ENCODE measurements around the gene SS18L1. TPM values are rescaled to one million over a fixed set of nuclear protein-coding genes. Genes with fewer than 3 reads are reported as not detected.
"Not testable (repeated sequence)": the region's sequence is repeated elsewhere in the genome, so short reads cannot be mapped to it uniquely, and the experiment has no call there.

SS18L1 gene
- total and polyA plus RNA-seq, 7 donors: 10.1 to 18.0 (median 11.3) TPM

DNA sequence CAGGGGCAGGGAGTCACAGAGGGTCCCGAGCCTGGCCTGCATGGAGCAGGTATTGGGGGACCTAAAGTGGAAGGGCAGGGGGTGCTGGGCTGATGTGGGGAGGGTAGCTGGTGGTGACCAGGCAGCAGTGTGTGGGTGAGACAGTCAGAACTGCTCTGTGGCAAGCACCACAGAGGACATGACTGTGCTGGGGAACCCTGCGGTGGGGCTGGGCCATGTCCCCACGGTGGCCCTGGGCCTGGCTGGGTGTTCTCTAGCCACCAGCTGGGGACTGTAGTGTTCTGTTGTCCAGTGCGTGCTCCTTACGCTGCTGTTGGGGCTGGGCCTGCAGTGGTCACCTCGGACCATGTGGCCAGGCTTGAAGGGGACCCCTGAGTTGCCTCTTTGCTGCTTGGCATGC lies 3.6 kb downstream of the SS18L1 start:
- Histone ChIP-seq H3K4me3 (no peak overlapping the region), H3K27me3 (ENCODE audit: insufficient read depth in 3 of 3, low read length in 2 of 3) (no peaks in the 10 kb centered on the region), H3K27ac (no peak overlapping the region), H3K36me3 (ENCODE audit: insufficient read depth in 1 of 2, low read depth in 1 of 2) (no peaks in the 10 kb centered on the region), H3K4me1 (peaks cover 24% of the 10 kb centered on the region), H3K9me3 (no peaks in the 10 kb centered on the region)
- DNase-seq (no peak), ATAC-seq (no peak)
- TF ChIP-seq, protein P1, sequence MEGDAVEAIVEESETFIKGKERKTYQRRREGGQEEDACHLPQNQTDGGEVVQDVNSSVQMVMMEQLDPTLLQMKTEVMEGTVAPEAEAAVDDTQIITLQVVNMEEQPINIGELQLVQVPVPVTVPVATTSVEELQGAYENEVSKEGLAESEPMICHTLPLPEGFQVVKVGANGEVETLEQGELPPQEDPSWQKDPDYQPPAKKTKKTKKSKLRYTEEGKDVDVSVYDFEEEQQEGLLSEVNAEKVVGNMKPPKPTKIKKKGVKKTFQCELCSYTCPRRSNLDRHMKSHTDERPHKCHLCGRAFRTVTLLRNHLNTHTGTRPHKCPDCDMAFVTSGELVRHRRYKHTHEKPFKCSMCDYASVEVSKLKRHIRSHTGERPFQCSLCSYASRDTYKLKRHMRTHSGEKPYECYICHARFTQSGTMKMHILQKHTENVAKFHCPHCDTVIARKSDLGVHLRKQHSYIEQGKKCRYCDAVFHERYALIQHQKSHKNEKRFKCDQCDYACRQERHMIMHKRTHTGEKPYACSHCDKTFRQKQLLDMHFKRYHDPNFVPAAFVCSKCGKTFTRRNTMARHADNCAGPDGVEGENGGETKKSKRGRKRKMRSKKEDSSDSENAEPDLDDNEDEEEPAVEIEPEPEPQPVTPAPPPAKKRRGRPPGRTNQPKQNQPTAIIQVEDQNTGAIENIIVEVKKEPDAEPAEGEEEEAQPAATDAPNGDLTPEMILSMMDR (IDR thresholded peaks at IDR 0.05): no peak
- WGBS, 3 donors: 91 to 96% (median 94%) methylated on average over 6 of the region's 6 CpGs
- intact Hi-C loops (cut with DNase I): no loop called here

DNA sequence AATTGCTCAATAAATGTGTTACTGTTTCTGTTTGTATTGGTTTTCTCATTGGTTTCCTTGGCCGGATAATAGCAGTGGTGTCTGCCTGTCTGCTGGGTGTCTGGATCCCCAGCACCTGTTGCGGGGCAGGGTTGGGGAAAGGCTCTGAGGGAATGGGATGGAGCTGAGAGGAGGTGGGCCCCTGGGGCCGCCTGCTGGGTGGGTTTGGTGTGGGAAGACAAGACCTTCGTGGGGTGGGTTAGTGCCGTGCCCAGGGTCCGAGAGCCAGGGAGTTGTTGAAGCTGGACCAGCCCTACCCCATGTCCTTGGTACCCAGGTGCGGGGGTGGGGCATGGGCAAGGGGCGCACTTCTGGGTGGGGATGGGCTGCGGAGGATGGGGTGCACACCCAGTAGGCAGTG lies 4.0 kb downstream of the SS18L1 start:
- Histone ChIP-seq H3K9me3 (no peaks in the 10 kb centered on the region), H3K36me3 (ENCODE audit: insufficient read depth in 1 of 2, low read depth in 1 of 2) (no peaks in the 10 kb centered on the region), H3K4me1 (peaks cover 24% of the 10 kb centered on the region), H3K4me3 (no peak overlapping the region), H3K27ac (no peak overlapping the region), H3K27me3 (ENCODE audit: insufficient read depth in 3 of 3, low read length in 2 of 3) (no peaks in the 10 kb centered on the region)
- TF ChIP-seq, protein P1 (IDR thresholded peaks at IDR 0.05): no peak
- no peak for ATAC-seq
- no peak for DNase-seq
- intact Hi-C loops (cut with DNase I): no loop called here
- whole genome bisulfite sequencing, 3 donors: 96% methylated on average over 9 of the region's 9 CpGs

DNA sequence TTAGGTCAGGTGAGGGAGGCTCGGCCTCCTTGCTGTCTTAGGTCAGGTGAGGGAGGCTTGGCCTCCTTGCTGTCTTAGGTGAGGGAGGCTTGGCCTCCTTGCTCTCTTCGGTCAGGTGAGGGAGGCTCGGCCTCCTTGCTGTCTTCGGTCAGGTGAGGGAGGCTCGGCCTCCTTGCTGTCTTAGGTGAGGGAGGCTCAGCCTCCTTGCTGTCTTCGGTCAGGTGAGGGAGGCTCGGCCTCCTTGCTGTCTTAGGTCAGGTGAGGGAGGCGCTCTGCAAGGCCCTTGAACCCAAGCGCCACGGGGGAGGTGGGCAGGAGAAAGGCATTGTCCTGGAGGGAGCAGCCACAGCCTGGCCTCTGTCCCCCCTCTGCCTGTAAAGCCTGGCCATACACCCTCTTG lies 4.8 kb downstream of the SS18L1 start:
- H3K4me1 ChIP-seq: peaks cover 24% of the 10 kb centered on the region
- 89 to 97% (median 97%) methylated on average over 10 of the region's 10 CpGs for WGBS, 3 donors

DNA sequence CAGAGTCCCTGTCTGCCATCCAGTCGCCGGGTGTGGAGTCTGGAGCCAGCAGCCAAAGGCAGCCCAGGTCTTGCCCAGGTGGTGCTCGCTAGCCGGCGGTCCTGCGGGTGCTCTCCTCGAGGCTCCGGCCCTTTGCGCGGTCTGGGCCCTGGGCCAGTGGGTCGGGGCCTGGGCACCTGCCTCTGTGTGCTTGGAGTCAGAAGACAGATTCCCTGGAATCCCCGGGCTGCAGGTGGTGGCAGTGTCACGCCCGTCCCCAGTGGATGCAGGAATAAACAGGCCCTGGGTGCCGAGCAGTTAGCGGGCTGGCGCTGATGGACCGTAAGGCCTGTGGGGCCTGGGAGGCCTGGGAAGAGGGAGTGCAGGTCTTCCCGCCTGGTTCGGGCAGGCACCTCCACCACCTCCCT lies 5.3 kb downstream of the SS18L1 start:
- Histone ChIP-seq H3K4me3 (no peak overlapping the region), H3K4me1 (peaks cover 24% of the 10 kb centered on the region), H3K27ac (no peak overlapping the region), H3K27me3 (ENCODE audit: insufficient read depth in 3 of 3, low read length in 2 of 3) (no peaks in the 10 kb centered on the region), H3K9me3 (no peaks in the 10 kb centered on the region), H3K36me3 (ENCODE audit: insufficient read depth in 1 of 2, low read depth in 1 of 2) (no peaks in the 10 kb centered on the region)
- ATAC-seq (no peak), DNase-seq (peak in 1 of 2 donors; percentile 46)
- intact Hi-C loops (cut with DNase I): no loop called here
- TF ChIP-seq, protein P1 (IDR thresholded peaks at IDR 0.05): no peak
- WGBS, 3 donors: 73 to 86% (median 80%) methylated on average over 20 of the region's 20 CpGs

More for the DNA sequence above, 4.8 kb downstream of the SS18L1 start:
- H3K27me3 ChIP-seq (ENCODE audit: insufficient read depth in 3 of 3, low read length in 2 of 3); H3K27ac ChIP-seq; H3K36me3 ChIP-seq (ENCODE audit: insufficient read depth in 1 of 2, low read depth in 1 of 2); ATAC-seq; intact Hi-C loops (cut with DNase I); DNase-seq; H3K9me3 ChIP-seq; H3K4me3 ChIP-seq: not testable (repeated sequence)

DNA sequence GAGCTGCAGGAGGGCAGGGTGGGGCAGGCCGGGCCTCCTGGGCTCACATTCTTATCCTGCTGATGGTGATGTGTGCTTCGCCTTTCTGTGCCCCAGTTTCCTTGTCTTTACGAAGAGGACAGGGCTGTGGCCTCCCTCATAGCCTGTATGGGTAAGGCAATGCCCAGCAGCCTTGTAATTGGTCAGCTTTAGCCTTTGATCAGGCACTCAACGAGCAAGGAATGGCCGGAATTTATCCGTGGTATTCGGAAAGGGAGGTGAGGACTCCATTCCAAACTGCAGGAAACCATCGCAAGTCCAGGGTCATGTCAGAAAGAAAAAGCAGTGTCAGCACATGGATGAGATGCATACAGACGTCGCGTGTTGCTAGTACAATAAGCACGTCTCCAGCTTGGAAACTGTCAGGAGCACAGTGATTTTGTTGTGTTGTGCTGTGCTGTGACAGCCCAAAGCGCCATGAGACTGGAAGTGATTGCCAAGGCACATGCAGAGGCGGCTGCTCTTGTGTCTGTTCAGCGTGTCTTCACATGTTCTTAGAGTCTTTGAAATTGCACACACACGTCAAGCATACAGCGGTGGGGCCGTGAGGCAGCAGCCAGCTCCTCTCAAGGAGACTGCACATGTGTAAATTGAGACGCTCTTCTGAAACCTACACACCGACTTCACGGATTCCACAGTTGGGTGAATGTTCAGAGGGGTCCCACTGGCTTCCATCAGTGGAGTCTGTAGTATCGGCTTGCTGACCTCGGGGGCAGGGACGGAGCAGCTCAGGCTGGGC lies 6.2 kb downstream of the SS18L1 start:
- ATAC-seq (peak in 2 of 4 donors; percentile 26 to 28), DNase-seq (no peak)
- H3K9me3 ChIP-seq: no peaks in the 10 kb centered on the region
- H3K36me3 ChIP-seq (ENCODE audit: insufficient read depth in 1 of 2, low read depth in 1 of 2): peaks cover 0 to 7% of the 10 kb centered on the region in 2 donors
- intact Hi-C loops (cut with DNase I): no loop called here
- 53 to 69% (median 60%) methylated on average over 24 of the region's 24 CpGs for WGBS, 3 donors
- H3K4me3 ChIP-seq: no peak overlapping the region
- H3K27me3 ChIP-seq (ENCODE audit: insufficient read depth in 3 of 3, low read length in 2 of 3): no peaks in the 10 kb centered on the region
- peaks cover 23% of the 10 kb centered on the region for H3K4me1 ChIP-seq
- TF ChIP-seq, protein P1 (IDR thresholded peaks at IDR 0.05): no peak
- no peak overlapping the region for H3K27ac ChIP-seq
